Esophagus muscularis mucosa (tissue), 4 donors: ENCODE measurements around the gene CXCL17.

ENCODE experiments used
- CTCF ChIP-seq, 3 experiments: fragments of 200-600 bp in 2 of 3; fragments of 450-650 bp in 1 of 3; sonication (generic) in 2 of 3; IDR thresholded peaks; one replicate each; pipeline ENCODE4 v1.5.1; 2017 to 2019; ENCODE audit warnings: antibody characterized with exemption in 3 of 3, mild to moderate bottlenecking in 2 of 3, moderate library complexity in 1 of 3
- EP300 ChIP-seq: sonication (generic); formaldehyde crosslinking; IDR thresholded peaks from one replicate; pipeline ENCODE4 v1.6.1; 2017; ENCODE audit warnings: antibody characterized with exemption
- POLR2A ChIP-seq: fragments of 450-650 bp; IDR thresholded peaks from one replicate; pipeline ENCODE4 v1.6.1; 2017; ENCODE audit warnings: antibody characterized with exemption, moderate library complexity, mild to moderate bottlenecking, low read depth
- POLR2AphosphoS5 ChIP-seq, 2 donors: sonication (generic); formaldehyde crosslinking; IDR thresholded peaks; one replicate each; pipeline ENCODE4 v1.6.1; 2017; ENCODE audit warnings: antibody characterized with exemption in 2 of 2

- no peak for TF ChIP-seq CTCF (IDR thresholded peaks at IDR 0.05)
- no peak for TF ChIP-seq POLR2A
- TF ChIP-seq EP300: no peak
- no peak for TF ChIP-seq POLR2AphosphoS5 (IDR thresholded peaks at IDR 0.05)
Measured at GRCh38 chr19:42426643-42427042, 16.1 kb downstream of the CXCL17 start.
